Progenitor cell of endocrine pancreas (in vitro differentiated cells): ENCODE data around the gene GAPDHS. TPM values are rescaled to one million over a fixed set of nuclear protein-coding genes. Genes with fewer than 3 reads are reported as not detected.
A peak's percentile ranks its signal among the peaks of the same experiment; 100 is the strongest.

ENCODE experiments used
- DNase-seq: peaks from one replicate; pipeline ENCODE4 v3.0.0; 2021; ENCODE audit warnings: low spot score; ENCODE audit not compliant: unreplicated experiment
- H3K27ac Mint-ChIP-seq: 2 replicates; pipeline ENCODE4 v1.8.0; 2021; ENCODE audit warnings: mild to moderate bottlenecking, moderate library complexity, mixed read lengths
- H3K27me3 Mint-ChIP-seq: 2 replicates; pipeline ENCODE4 v1.8.0; 2021; ENCODE audit warnings: mixed read lengths
- H3K36me3 Mint-ChIP-seq: 2 replicates; pipeline ENCODE4 v1.8.0; 2022; ENCODE audit warnings: mixed read lengths; ENCODE audit not compliant: insufficient read depth
- H3K4me1 Mint-ChIP-seq: 2 replicates; pipeline ENCODE4 v1.8.0; 2021; ENCODE audit warnings: low read depth, mixed read lengths
- H3K4me3 Mint-ChIP-seq: 2 replicates; pipeline ENCODE4 v1.8.0; 2021; ENCODE audit warnings: low read depth, mild to moderate bottlenecking, moderate library complexity, mixed read lengths
- H3K9me3 Mint-ChIP-seq: 2 replicates; pipeline ENCODE4 v1.8.0; 2021; ENCODE audit warnings: low read depth, mixed read lengths
- CTCF ChIP-seq: fragments of 200-600 bp; sonication (generic); IDR thresholded peaks from one replicate; pipeline ENCODE4 v1.5.0; 2021; ENCODE audit warnings: antibody characterized with exemption, mild to moderate bottlenecking; ENCODE audit not compliant: unreplicated experiment
- total RNA-seq: library from RNA; stranded (reverse); gene quantifications from 2 replicates; pipeline ENCODE4 v1.2.1, GENCODE V29; 2021

The GAPDHS gene
- total RNA-seq, 1 donor from 2014 or later = not detected

- no peaks in the 10 kb centered on the region for H3K9me3 Mint-ChIP-seq
- H3K27ac Mint-ChIP-seq = no peak overlapping the region
- H3K4me1 Mint-ChIP-seq = peaks cover 4% of the 10 kb centered on the region
- peaks cover 27% of the 10 kb centered on the region for H3K27me3 Mint-ChIP-seq
- no peak for DNase-seq
- peaks cover 3% of the 10 kb centered on the region for H3K36me3 Mint-ChIP-seq
- no peak overlapping the region for H3K4me3 Mint-ChIP-seq
- TF ChIP-seq CTCF = no peak
Measured at GRCh38 chr19:35551091-35551810, 18.0 kb downstream of the GAPDHS start.

- Mint-ChIP-seq H3K27ac (no peak overlapping the region), H3K4me1 (no peaks in the 10 kb centered on the region), H3K9me3 (no peaks in the 10 kb centered on the region), H3K27me3 (peaks cover 40% of the 10 kb centered on the region), H3K4me3 (no peak overlapping the region), H3K36me3 (peaks cover 3% of the 10 kb centered on the region)
- no peak for DNase-seq
- no peak for TF ChIP-seq CTCF
Measured at GRCh38 chr19:35552534-35553384, 19.5 kb downstream of the GAPDHS start.

GRCh38 chr19:35553385-35554000 lies 20.2 kb downstream of the GAPDHS start:
- Mint-ChIP-seq H3K9me3 (no peaks in the 10 kb centered on the region), H3K4me1 (no peaks in the 10 kb centered on the region), H3K27ac (no peak overlapping the region), H3K27me3 (peaks cover 43% of the 10 kb centered on the region), H3K36me3 (peaks cover 3% of the 10 kb centered on the region), H3K4me3 (no peak overlapping the region)
- no peak for DNase-seq
- TF ChIP-seq CTCF = no peak

- Mint-ChIP-seq H3K36me3 (peaks cover 2% of the 10 kb centered on the region), H3K4me1 (no peaks in the 10 kb centered on the region), H3K9me3 (no peaks in the 10 kb centered on the region), H3K27ac (no peak overlapping the region), H3K4me3 (no peak overlapping the region), H3K27me3 (peaks cover 49% of the 10 kb centered on the region)
- TF ChIP-seq CTCF = no peak
- no peak for DNase-seq
Measured at GRCh38 chr19:35554076-35554475, 20.8 kb downstream of the GAPDHS start.

- no peak for DNase-seq
- no peak overlapping the region for H3K27ac Mint-ChIP-seq
- H3K4me3 Mint-ChIP-seq = no peak overlapping the region
- no peaks in the 10 kb centered on the region for H3K9me3 Mint-ChIP-seq
- peak; percentile 53 for TF ChIP-seq CTCF
- H3K36me3 Mint-ChIP-seq = no peaks in the 10 kb centered on the region
- no peaks in the 10 kb centered on the region for H3K4me1 Mint-ChIP-seq
- peaks cover 63% of the 10 kb centered on the region for H3K27me3 Mint-ChIP-seq
Measured at GRCh38 chr19:35555301-35556005, 22.2 kb downstream of the GAPDHS start.
